ENCODE data around the gene HOXD9.

GRCh38 chr2:176122683-176123410, at the start of gene HOXD9:
- TF ChIP-seq POLR2A (IDR thresholded peaks at IDR 0.05) = no peak
- no peak for TF ChIP-seq CTCF (IDR thresholded peaks at IDR 0.05)
